SKM-1 treated with dmso at 0.1 percent for 144 hours (cell line): ENCODE measurements around the gene C16orf92.

Experiments
- DNase-seq: peaks from one replicate; lab custom pipeline; 2025; ENCODE audit not compliant: unreplicated experiment; lab: John Stamatoyannopoulos, UW

The C16orf92 gene

DNA sequence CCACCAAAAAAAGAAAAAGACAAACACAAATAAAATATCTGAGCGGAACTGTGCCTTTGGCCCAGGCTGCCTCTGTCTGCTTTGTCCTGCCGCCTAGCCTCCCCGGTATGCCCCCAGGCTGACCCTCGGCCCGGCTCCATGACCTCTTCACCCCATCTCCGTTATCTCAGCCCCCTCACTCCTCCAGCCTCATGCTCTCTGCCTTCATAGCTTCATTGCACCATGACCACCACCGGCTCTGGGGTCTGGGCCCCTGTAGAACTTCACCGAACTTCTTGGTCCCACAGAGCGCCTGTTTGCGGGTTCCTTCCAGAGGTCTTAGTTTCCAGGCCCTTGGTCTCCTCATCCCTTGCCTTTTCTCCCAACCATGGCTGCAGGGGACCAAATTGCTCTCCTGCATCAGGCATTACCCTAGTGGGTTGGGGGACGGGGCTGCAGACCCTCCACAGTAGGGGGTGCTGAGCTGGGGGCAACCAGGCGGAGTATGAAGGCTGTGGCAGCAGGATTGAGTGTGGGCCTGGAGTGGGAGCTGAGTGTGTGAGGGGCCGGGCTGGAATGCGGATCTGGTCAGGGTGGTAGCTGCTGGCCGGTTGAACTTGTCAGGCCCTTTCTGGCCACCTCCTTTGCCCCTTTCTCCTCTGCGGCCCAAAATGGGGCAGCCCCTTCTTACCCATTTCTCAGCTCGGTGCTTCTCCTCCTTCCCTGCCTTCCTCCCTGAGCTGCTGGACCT is 34.5 kb upstream of the C16orf92 start:
- DNase-seq, result no peak

DNA sequence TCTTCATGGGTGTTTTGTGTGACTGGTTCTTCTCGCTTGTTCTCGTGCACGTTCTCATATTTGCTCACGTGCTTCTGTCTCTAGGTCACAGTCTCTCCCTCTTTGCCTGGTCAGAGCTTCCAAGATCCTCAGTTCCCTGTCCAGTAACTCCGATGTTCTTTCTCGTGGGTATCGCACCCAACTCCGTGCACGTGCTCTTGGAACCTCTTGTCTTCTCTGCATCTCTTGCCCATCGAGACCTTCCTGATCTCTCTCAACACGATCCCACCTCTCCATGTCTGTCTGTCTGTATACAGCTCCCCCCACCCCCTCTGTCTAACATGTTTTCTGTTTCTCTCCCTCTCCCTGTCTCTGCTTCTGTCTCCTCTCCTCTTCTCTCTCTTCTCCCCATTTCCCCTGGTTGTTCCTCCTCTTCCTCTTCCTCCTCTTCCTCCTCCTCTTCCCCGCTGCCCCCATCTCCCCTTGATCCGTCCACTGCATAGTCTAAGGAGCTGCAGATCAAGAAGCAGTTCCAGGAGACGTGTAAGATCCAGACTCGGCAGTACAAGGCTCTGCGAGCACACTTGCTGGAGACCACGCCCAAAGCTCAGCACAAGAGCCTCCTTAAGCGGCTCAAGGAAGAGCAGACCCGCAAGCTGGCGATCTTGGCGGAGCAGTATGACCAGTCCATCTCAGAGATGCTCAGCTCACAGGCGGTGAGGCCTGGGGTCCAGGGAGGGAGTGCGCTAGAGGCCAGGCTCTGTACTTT is 33.7 kb upstream of the C16orf92 start:
- no peak for DNase-seq

DNA sequence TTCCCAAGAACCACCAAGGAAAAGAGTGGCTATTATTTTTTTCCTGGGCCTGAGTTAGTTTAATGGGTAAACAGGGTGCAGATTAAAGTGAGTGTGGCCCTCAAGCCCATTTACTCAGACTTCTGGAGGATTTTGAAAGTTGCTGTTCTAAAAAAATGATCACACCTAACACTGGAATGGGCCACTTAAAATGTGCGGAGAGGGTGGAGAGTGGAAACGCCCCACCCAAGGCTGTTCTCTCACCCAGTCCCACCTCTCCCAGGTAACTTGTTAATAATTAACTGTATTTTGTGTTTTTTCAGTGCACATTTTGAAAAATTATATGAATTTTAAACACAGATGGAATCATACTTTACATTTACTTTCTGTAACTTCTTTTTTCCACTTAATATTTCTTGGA is 33.0 kb upstream of the C16orf92 start:
- no peak for DNase-seq

DNA sequence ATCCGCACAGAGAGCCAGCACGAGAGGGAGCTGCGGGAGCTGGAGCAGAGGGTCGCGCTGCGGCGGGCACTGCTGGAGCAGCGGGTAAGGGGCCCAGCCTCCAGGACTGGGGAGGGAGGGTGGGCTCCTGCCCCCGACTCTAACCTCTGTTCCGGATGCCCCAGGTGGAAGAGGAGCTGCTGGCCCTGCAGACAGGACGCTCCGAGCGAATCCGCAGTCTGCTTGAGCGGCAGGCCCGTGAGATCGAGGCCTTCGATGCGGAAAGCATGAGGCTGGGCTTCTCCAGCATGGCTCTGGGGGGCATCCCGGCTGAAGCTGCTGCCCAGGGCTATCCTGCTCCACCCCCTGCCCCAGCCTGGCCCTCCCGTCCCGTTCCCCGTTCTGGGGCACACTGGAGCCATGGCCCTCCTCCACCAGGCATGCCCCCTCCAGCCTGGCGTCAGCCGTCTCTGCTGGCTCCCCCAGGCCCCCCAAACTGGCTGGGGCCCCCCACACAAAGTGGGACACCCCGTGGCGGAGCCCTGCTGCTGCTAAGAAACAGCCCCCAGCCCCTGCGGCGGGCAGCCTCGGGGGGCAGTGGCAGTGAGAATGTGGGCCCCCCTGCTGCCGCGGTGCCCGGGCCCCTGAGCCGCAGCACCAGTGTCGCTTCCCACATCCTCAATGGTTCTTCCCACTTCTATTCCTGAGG is 32.0 kb upstream of the C16orf92 start:
- DNase-seq, result no peak

DNA sequence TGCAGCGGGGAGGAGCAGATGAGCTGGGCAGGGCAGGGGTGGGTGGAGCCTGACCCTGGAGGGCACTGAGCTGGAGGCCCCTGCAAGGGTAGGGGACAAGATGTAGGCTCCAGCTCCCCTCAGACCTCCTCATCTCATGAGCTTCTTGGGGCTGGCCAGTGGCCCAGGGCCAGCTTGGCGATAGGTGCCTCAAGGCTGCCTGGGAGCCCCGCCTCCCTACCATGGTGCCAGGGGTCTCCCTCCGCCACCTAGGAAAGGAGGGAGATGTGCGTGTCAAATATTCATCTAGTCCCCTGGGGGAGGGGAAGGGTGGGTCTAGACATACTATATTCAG is 31.5 kb upstream of the C16orf92 start:
- DNase-seq, result no peak

DNA sequence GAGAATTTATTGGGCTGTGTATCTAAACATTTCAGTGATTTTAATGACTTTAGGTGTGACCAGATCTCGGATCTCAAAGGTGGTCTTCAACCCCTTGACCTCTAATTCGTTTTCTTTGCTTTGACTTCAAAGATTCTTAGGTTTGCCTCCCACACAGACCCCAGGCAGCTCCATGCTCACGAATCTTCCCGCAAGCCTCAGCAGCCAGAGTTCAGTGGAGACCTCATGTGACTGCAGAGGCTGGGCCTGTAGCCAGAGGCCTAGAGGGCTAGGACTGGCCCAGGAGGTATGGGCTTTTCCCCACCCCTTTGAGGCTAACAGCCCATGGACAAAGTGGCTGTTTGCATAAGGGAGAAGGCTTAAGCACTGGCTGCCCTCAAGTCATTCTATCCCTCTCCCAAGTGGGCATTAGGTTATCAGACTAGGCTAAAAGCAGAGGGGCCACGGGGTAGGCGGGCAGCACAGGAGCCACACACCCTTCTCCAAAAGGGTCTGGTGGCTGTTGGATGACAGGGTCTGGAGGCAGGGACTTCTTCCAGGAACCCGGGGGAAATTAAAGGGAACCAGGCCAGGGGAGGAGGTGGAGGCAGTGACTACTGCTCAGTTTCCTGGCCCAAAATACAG is 30.5 kb upstream of the C16orf92 start:
- DNase-seq, result no peak

DNA sequence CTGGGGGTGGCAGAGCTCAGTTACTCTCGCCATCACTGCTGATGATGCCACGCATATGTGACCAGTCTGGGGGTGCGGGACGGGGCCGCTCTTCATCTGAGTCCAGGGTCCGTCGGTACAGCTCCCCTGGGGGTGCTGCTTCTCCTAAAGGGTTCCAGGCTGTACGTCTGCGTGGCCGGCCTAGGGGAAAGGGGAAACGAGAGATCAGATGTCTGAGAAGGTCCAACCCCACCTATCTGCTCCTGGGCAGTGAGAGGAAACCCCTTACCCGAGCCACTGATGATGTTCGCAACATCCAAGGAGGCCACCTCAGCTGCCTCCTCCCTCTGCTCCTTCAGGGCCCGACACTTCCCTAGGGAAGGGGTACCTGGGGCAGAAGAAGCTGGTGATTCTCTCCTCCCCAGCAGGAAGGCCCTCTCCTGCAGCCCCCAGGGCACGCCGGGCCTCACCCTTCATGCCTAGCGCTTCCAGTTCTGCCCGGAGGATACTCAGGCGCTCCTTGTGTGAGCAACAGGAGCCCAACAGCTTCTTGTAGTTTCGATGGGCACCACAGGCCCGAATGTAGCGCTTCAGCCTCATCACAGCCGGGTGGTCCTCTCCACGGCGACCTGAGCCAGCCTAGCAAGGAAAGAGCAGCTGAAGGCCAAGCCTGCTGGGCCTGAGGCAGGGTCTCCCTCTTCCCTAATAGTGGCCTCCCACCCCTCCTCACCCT is 29.7 kb upstream of the C16orf92 start:
- DNase-seq, result no peak

DNA sequence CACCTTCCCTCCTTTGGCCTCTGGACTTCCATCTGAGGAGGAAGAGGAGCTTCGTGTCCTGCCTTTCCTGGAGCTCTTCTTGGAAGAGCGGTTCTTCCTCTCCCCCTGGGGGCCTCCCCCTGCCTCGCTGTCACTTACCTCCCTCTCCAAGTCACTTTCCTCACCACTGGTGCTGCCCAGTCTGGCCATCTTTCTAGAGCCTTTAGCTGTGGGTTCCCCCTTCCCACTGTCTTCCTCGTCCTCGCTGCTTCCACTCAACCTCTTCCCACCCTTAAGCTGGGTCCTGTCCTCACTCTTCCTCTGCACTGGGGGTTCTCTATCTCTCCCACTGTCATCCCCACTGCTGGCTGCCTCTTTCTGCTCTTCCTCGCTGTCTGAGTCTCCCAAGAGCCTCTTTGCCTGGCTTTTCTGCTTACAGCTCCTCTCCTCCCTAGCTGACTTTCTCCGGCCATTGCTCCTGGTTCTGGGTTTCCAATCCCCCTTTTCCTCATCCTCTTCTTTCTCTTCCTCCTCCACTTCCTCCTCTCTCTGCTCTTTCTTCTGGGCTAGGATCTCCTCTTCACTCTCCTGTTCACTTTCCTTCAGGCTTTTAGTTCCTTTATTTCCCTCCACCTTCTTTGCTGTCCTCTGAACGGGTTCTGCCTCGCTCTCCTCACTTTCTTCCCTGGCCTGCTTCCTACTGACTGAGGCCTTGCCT is 28.9 kb upstream of the C16orf92 start:
- no peak for DNase-seq

DNA sequence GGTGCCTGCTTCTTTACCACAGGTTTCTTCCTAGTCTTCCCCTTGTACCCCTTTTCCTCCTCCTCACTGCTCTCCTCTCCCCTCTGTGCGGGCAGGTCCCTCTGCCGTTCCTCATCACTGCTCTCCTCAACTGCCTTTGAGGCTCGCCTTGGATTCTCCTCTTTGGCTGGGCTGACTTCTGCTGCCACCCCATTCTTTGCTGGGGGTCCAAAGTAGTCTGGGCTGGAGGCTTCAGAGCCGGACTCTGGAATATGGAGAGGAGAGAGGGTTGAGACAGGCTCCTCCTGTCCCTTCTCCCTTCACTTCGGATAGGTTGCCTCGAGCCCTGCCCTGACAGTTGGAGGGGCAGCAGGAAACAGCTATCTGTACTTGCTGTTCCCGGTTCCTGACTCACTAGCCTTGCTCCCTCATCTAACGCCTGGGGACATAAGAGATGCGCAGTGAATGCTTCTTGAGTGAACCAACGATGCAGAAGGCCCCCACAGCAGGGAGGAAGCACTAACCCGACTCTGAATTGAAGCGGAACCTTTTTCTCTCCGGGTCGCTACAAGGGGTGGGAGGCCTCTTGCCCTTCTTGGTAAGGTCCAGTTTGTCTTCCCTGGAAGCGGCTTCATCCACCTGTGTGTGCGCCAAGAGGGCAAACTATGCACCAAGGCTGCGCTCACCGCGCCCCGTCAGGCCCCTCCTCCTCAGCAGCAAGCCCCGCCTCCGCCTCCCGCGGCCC is 28.2 kb upstream of the C16orf92 start:
- no peak for DNase-seq

DNA sequence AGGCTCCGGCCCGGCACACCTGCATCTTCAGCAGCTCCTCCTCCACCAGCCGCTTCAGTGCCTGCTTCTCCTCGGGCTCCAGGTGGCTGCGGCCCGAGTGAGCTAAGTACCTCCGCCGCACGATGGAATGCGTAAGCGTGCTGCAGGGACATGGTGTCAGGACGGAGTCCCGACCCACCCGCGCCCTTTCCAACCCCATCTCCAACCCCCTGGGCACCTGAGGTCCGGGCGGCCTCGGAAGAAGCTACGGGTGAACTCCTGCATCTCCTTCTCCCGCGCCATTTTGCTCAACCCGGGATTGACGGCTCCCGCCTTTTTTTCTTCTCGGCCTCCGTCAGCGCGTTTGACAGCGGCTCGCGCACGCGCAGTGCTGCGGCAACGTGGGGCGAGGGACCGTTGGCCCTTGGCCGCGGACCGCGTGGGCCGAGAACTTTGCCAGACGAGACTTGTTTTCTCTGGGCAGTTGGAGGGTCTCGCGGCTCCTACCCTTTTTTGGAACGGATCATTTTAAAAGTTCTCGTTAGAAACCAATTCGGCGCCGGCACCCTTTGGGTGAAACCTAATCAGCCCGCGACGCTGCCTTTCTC is 27.6 kb upstream of the C16orf92 start, which contains the start of gene HIRIP3:
Gene HIRIP3, minus strand, starts transcription at position 294 of the 587 bp plus-strand sequence. Its CDS starts 12 bp downstream, at position 282.
- peak; percentile 79 for DNase-seq

DNA sequence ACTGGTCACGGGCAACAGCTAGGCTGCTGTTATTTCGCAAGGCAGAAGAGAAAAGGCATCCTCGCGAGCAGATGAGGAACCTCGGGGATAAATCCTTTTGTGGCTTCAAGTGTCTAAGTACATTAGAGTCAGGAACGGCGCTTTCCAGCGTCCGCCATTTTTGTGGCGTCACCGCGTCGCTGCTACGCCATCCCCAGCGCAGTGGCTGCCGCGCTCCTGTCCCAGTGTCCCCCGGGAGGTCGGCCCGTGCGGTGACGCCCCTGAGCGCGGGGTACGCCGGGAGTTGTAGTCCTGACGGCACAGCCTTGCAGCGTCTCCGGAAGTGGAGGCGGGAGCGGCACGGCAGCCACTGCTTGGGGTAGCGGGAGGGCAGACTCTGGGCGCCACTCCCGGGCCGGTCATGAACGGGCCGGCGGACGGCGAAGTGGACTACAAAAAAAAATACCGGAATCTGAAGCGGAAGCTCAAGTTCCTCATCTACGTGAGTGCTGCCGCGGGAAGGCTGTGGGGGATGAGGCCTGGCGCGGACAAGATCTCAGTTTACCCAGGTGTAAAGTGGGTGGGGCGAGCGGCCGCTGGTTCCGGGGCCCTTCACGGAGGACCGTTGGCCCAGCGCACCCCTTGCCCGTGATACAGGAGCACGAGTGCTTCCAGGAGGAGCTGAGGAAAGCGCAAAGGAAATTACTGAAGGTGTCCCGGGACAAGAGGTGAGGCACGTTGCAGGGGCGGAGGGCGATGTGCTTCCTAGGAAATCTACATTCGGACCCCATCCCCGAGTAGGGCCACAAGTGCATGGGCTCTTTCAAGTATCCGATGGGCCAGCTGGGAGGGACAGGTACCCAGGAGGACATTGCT is 26.9 kb upstream of the C16orf92 start, which contains the start of gene INO80E:
Gene INO80E, plus strand, starts transcription at position 331 of the 855 bp plus-strand sequence. Its CDS starts 70 bp downstream, at position 401.
- DNase-seq, result peak; percentile 92

DNA sequence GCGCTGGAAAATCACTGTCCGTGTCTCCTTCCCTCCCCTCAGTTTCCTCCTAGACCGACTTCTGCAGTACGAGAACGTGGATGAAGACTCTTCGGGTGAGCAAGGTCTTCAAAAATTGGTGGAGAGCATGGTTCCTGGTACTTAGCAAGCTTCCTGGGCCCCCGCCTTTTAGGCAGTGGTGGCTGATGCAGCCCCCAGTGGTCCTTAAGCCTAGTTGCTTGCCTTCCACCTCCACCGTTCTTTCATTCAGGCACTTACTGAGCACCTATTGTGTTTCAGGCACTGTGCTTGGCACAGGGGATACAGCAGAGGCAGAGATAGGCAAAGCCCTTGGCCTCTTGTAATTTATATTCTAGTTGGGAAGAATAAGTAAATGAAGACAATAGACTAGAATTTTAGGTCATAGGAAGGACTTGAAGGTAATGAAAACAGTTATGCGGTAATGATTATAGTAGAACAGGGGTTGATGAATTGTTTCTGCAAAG is 26.2 kb upstream of the C16orf92 start:
- no peak for DNase-seq

DNA sequence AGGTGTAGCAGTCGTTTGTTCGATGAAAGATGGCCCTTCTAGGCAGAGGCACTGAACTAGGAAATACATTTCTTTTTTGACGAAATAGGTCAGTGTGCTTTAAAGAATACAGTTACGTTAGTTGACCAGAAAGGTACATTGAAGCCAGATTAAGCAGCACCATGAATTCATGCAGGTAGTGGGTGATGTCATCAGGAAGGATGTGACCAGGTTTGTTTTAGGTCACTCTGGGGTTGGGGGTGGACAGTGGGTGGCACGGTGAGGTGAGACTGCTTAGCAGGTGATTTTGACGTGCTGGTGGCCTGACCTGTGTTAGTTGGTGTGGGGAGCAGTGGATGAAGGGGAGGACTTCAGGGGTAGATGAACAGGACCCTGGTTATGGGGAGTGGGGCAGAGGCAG is 23.4 kb upstream of the C16orf92 start:
- DNase-seq, result no peak

DNA sequence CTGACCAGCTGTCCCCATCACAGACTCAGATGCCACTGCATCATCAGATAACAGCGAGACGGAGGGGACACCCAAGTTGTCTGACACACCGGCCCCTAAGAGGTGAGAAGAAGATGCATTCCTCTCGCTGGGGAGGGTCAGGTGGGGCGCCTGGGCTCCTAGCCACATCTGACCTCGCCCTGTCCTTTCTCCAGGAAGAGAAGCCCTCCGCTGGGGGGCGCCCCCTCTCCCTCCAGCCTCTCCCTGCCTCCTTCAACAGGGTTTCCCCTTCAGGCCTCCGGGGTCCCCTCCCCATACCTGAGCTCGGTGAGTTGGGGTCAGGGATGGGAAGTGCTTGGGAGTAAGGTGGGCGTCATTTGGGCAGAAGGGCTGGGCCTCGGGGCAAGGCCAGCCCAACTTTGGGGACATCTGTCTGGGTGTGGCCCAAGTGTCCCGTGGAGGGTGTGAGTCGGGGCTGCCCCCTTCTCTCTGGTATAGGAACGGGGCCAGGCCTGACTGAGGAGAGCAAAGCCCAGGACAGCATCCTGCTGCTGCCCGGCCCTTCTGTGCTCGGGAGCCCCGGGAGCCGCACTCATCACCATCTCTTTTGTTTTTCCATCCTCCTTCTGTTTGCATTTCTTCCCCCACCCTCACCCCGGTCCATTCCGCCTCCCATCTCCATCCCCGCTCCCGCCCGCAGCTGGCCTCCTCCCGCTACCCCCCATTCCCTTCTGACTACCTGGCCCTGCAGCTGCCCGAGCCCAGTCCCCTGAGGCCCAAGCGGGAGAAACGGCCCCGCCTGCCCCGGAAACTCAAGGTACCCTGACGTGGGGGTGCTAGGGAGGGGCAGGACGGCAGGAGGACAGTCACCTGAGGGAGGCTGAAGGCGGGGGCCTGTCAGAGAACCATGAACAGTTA is 22.0 kb upstream of the C16orf92 start:
- DNase-seq, result no peak

DNA sequence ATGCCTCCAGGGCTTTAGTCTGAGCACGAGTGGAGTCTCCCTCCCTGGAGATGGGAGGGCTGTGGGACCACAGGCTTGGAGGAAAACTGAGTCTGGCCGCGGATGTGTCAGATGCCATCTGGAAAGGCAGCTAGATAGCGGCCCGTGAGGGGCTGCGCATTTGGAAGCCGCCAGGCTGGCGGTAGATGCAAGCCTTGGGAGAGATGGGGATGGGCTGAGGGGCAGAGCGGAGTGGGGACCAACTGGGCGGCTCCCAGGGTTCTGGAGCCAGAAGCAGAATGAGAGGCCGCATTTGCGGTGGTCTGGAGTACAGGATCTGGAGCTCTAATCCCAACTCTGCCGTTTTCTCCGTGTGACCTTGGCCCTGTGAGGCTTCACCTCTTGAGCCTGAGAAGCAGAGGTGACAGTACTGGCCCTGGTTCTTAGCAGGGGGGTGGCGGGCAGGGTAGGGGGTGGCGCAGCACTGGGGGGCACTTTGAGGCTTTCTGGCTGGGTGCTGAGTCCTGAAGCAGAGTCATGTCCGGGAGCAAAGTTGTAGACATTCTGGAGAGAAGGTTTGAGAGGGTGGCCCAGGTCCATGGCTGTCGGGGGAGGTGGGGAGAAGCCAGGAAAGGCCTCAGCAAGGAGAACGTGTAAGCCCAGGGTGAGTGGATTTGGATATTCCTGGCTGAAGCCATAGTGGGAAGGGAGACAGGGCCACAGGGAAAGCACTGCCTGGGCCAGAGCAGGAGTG is 20.2 kb upstream of the C16orf92 start:
- DNase-seq, result no peak

DNA sequence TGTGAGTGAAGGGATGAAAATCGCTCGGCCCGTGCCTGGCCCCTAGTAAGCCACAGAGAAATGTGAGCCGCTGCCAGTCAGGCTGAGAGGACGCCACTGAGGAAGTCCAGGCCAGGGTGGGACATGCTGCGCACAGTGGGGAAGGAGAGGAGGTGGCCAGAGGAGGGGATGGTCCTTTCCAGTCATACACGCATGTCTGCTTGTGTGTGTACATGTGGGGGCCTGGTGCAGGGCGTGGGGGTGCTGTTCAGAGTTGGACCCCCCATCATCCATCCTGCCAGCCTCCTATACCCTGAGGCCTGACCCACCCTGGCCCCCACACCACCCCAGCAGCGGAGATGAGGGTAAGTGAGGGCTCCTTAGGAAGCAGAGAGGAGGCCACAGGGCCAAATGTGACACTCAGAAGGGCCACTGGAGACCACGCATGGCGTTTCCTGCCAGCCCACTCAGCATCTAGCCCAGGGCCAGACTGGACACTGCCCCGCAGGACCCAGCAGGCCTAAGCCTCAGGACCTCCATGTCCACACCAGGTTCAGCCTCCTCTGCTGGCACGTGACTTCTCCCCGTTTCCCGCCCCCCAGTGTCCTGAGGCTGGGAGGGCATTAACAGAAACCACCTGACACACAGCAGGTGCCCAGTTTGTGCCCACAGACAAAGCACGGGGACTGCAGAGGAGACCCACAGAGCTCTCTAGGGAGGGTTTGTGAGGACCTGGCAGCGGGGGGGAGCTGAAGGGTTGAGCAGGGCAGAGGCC is 19.2 kb upstream of the C16orf92 start:
- DNase-seq, result no peak
